ENCODE data around the gene CACNG7. TPM values are rescaled to one million over a fixed set of nuclear protein-coding genes. Genes with fewer than 3 reads are reported as not detected.
A peak's percentile ranks its signal among the peaks of the same experiment; 100 is the strongest.

CACNG7 gene
- total and polyA plus RNA-seq, 2 donors (not counting 3 experiments of a cell fraction or from before 2014, with no cell fraction given) = 0.92 to 1.3 TPM

DNA sequence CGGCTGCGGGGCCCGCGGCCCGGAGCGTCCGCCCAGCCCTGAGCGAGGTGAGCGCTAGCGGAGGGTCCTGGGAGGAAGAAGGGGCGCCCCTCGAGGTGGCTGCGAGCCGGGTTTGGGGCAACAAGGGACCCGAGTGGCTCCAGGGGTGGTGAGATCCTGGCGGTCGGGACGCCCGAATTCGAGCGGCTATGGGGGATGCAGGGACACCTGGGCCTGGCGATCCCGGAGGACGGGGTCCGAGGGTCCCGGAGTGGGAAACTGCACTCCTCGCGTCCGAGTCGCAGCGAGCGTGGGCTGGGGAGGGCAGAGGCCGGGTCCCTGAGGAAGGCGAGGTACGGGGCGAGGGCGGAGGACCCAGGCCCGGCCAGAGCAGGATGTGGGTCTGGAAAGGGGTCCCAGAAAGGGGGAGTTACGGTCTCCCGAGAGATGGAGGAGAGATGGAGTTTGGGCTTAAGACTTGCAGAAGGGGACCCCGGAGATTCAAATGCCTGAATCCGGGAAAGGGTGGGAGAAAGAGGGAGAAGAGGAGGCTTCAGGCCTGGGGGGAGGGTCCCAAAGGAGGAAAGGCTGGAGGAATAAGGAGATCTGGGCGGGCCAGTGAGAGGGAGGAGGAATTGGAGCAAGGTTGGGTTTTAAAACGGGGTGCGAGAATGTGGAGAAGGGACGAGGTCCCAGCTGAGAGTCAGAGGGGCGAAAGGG, 542 bp downstream of the CACNG7 start:
- TF ChIP-seq EZH2 (IDR thresholded peaks at IDR 0.05; ENCODE audit: borderline replicate concordance, low read depth, low read length, severe bottlenecking) (peak; percentile 78), FOS (IDR thresholded peaks at IDR 0.05; ENCODE audit: borderline replicate concordance, insufficient read depth, low read length) (no peak), POLR2AphosphoS5 (IDR thresholded peaks at IDR 0.05; ENCODE audit: insufficient read depth, low read depth, low read length) (no peak), MYC (IDR thresholded peaks at IDR 0.05; ENCODE audit: low read depth, low read length) (no peak), POLR2A (IDR thresholded peaks at IDR 0.05; ENCODE audit: low read depth, low read length) (no peak)
- TF ChIP-seq, protein P1, sequence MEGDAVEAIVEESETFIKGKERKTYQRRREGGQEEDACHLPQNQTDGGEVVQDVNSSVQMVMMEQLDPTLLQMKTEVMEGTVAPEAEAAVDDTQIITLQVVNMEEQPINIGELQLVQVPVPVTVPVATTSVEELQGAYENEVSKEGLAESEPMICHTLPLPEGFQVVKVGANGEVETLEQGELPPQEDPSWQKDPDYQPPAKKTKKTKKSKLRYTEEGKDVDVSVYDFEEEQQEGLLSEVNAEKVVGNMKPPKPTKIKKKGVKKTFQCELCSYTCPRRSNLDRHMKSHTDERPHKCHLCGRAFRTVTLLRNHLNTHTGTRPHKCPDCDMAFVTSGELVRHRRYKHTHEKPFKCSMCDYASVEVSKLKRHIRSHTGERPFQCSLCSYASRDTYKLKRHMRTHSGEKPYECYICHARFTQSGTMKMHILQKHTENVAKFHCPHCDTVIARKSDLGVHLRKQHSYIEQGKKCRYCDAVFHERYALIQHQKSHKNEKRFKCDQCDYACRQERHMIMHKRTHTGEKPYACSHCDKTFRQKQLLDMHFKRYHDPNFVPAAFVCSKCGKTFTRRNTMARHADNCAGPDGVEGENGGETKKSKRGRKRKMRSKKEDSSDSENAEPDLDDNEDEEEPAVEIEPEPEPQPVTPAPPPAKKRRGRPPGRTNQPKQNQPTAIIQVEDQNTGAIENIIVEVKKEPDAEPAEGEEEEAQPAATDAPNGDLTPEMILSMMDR (IDR thresholded peaks at IDR 0.05; ENCODE audit: extremely low read depth in 1 of 2, insufficient read depth in 1 of 2, low read depth in 1 of 2, low read length in 2 of 2) = no peak
- Histone ChIP-seq H3K79me2 (ENCODE audit: control insufficient read depth, insufficient read depth, low read length) (no peaks in the 10 kb centered on the region), H3K4me2 (ENCODE audit: insufficient read depth, low read length) (no peak overlapping the region), H3K4me1 (ENCODE audit: control insufficient read depth, extremely low read depth, insufficient read depth, low read length) (peaks cover 6% of the 10 kb centered on the region), H4K20me1 (replicated peaks; ENCODE audit: control insufficient read depth, extremely low read depth, insufficient read depth, low read length) (no peaks in the 10 kb centered on the region), H3K4me3 (replicated peaks in 1 of 3; ENCODE audit: insufficient read depth in 1 of 3, low read depth in 1 of 3, low read length in 3 of 3) (no peak overlapping the region), H3K36me3 (ENCODE audit: control insufficient read depth in 2 of 2, extremely low read depth in 1 of 2, insufficient read depth in 2 of 2, low read length in 2 of 2) (no peaks in the 10 kb centered on the region), H3K9me1 (replicated peaks; ENCODE audit: control insufficient read depth, extremely low read depth, insufficient read depth, low read length) (no peaks in the 10 kb centered on the region), H3K27ac (ENCODE audit: insufficient read depth, low read depth, low read length) (no peak overlapping the region), H3K9me3 (replicated peaks; ENCODE audit: control insufficient read depth, insufficient read depth, low read length) (no peaks in the 10 kb centered on the region), H3K9ac (replicated peaks; ENCODE audit: extremely low read depth, insufficient read depth, low read length) (no peak overlapping the region), H3K27me3 (ENCODE audit: control insufficient read depth in 2 of 2, insufficient read depth in 2 of 2, low read length in 2 of 2) (peaks cover 31 to 32% of the 10 kb centered on the region in 2 experiments), H2AFZ (ENCODE audit: low read depth, low read length) (no peak overlapping the region)
- POLR2A ChIA-PET = no interaction called here
- intact Hi-C loops (cut with micrococcal nuclease) = loop anchor here (5.0 kb wide), 1 partner anchor 188 kb away; no protein-coding TSS in a partner anchor
- BruUV-seq (replicated peaks) = no TSS peak
- no peak for FAIRE-seq
- CTCF ChIA-PET = interaction anchor here (0.7 to 1.5 kb wide), 3 partner anchors 114 to 190 kb away, joined by 3 to 9 read pairs (median 9); no protein-coding TSS in a partner anchor
- dilution Hi-C loops (cut with MboI; ENCODE audit: extremely low pct_ligation_motif_present, low sequenced_read_pairs) = no loop called here
- DNase-seq (ENCODE audit: low read depth, low spot score) = no peak

Data from endothelial cell of umbilical vein (primary cell).